Neural cell (in vitro differentiated cells): ENCODE data around the gene PTGR1. TPM values are rescaled to one million over a fixed set of nuclear protein-coding genes. Genes with fewer than 3 reads are reported as not detected.

Source experiments
- H2AFZ ChIP-seq: fragments of 200-600, 300-800 bp; sonication (generic), shearing (Covaris generic); 2 replicates; pipeline ENCODE4 v1.6.0; 2014; ENCODE audit warnings: low read depth, mild to moderate bottlenecking, antibody characterized with exemption, low read length, moderate library complexity
- H3F3A ChIP-seq: fragments of 200-600 bp; shearing (Covaris generic); 2 replicates; pipeline ENCODE4 v1.6.1; 2016; ENCODE audit warnings: mild to moderate bottlenecking, moderate library complexity, mixed read lengths, antibody characterized with exemption, low read length; ENCODE audit not compliant: insufficient read depth, poor library complexity, severe bottlenecking
- H3K27ac ChIP-seq: fragments of 200-600, 300-800 bp; sonication (generic), shearing (Covaris generic); 2 replicates; pipeline ENCODE4 v1.5.1; 2014; ENCODE audit warnings: mild to moderate bottlenecking, low read length, moderate library complexity
- H3K27me3 ChIP-seq: fragments of 300-800, 200-600 bp; sonication (generic), shearing (Covaris generic); 2 replicates; pipeline ENCODE4 v1.6.0; 2014; ENCODE audit warnings: mild to moderate bottlenecking, low read depth, low read length, moderate library complexity; ENCODE audit not compliant: insufficient read depth
- H3K36me3 ChIP-seq: fragments of 300-800, 200-600 bp; sonication (generic), shearing (Covaris generic); 2 replicates; pipeline ENCODE4 v1.5.1; 2014; ENCODE audit warnings: mild to moderate bottlenecking, antibody characterized with exemption, low read length, moderate library complexity; ENCODE audit not compliant: insufficient read depth
- H3K4me2 ChIP-seq: fragments of 300-800, 200-600 bp; sonication (generic), shearing (Covaris generic); 2 replicates; pipeline ENCODE4 v1.6.0; 2014; ENCODE audit warnings: mild to moderate bottlenecking, low read length
- H3K4me3 ChIP-seq: fragments of 300-800, 200-600 bp; sonication (generic), shearing (Covaris generic); 2 replicates; pipeline ENCODE4 v1.5.1; 2014; ENCODE audit warnings: mild to moderate bottlenecking, low read length, moderate library complexity
- H3K79me2 ChIP-seq: fragments of 200-600 bp; shearing (Covaris generic); replicated peaks from 2 replicates; pipeline ENCODE4 v1.6.0; 2014; ENCODE audit warnings: mild to moderate bottlenecking, low read length, moderate library complexity; ENCODE audit not compliant: insufficient read depth
- H3K9ac ChIP-seq: fragments of 300-800, 200-600 bp; sonication (generic), shearing (Covaris generic); 2 replicates; pipeline ENCODE4 v1.6.1; 2016; ENCODE audit warnings: mild to moderate bottlenecking, low read length, mixed read lengths
- H3K9me2 ChIP-seq: fragments of 200-600 bp; shearing (Covaris generic); 2 replicates; pipeline ENCODE4 v1.6.1; 2016; ENCODE audit warnings: mild to moderate bottlenecking, low read length, mixed read lengths; ENCODE audit not compliant: insufficient read depth
- H3K9me3 ChIP-seq: fragments of 200-600, 300-800 bp; sonication (generic), shearing (Covaris generic); 2 replicates; pipeline ENCODE4 v1.6.1; 2016; ENCODE audit warnings: mild to moderate bottlenecking, mixed run types, low read length, moderate library complexity, mixed read lengths
- H4K20me1 ChIP-seq: fragments of 200-600 bp; shearing (Covaris generic); 2 replicates; pipeline ENCODE4 v1.6.1; 2016; ENCODE audit warnings: mild to moderate bottlenecking, mixed run types; ENCODE audit not compliant: insufficient read depth
- EP300 ChIP-seq: fragments of 450-650 bp; conservative IDR thresholded peaks from 2 replicates; pipeline ENCODE4 v1.6.1; 2014; ENCODE audit warnings: antibody characterized with exemption, mild to moderate bottlenecking, moderate library complexity; ENCODE audit not compliant: poor library complexity, severe bottlenecking
- EZH2 ChIP-seq: fragments of 200-600, 300-800 bp; shearing (Covaris generic), sonication (generic); IDR thresholded peaks from 2 replicates; pipeline ENCODE4 v1.6.1; 2014; ENCODE audit warnings: antibody characterized with exemption, low read length, borderline replicate concordance, mild to moderate bottlenecking; ENCODE audit not compliant: insufficient read depth, poor library complexity, severe bottlenecking
- MXI1 ChIP-seq: fragments of 450-650 bp; conservative IDR thresholded peaks from 2 replicates; pipeline ENCODE4 v1.6.1; 2014; ENCODE audit warnings: antibody characterized with exemption, mild to moderate bottlenecking; ENCODE audit not compliant: poor library complexity, severe bottlenecking
- POLR2AphosphoS5 ChIP-seq: IDR thresholded peaks from 2 replicates; pipeline ENCODE4 v1.6.1; 2012
- RAD21 ChIP-seq: fragments of 450-650 bp; conservative IDR thresholded peaks from 2 replicates; pipeline ENCODE4 v1.6.1; 2014; ENCODE audit warnings: antibody characterized with exemption, mild to moderate bottlenecking, moderate library complexity
- SMC3 ChIP-seq: fragments of 450-650 bp; conservative IDR thresholded peaks from 2 replicates; pipeline ENCODE4 v1.6.1; 2014; ENCODE audit warnings: antibody characterized with exemption, mild to moderate bottlenecking, moderate library complexity; ENCODE audit not compliant: poor library complexity
- TAF1 ChIP-seq: IDR thresholded peaks from 2 replicates; pipeline ENCODE4 v1.6.1; 2012; ENCODE audit warnings: low read depth
- polyA plus RNA-seq: library from polyadenylated mRNA; depleted of rRNA; stranded (reverse); fragments of >200 nt; gene quantifications from 2 replicates; pipeline ENCODE4 v1.2.3, GENCODE V29; 2014
- TF ChIP-seq, protein P1 (sequence below): fragments of 450-650 bp; IDR thresholded peaks from 2 replicates; pipeline ENCODE4 v1.5.1; 2014; ENCODE audit warnings: antibody characterized with exemption, mild to moderate bottlenecking, moderate library complexity; ENCODE audit not compliant: poor library complexity, severe bottlenecking
- TF ChIP-seq, protein P2 (sequence below): IDR thresholded peaks from 2 replicates; pipeline ENCODE4 v1.6.1; 2012; ENCODE audit warnings: borderline replicate concordance

Gene PTGR1
- polyA plus RNA-seq, 1 donor from 2014 or later = 6.6 TPM

DNA sequence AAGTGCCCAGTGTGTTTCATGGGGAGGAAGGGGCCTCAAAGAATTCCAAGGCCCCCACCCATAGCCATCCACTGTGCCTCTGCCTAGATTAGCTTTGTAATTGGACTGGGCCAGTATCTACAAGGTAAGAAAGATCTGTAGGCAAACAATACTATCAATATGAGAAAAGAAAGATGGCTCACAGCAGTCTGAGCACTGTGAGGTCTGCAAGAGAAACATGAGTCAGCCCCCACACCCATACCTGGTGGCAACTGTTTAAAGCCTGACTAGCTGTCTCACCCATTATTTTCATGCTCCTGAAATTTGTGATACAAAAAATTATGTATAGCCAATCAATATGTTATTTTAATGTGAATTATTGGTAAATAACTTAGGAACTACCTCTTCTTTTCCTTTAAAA lies 84.5 kb downstream of the PTGR1 start:
- H3K9me3 ChIP-seq = no peaks in the 10 kb centered on the region
- no peak overlapping the region for H3K4me3 ChIP-seq
- H3K4me2 ChIP-seq = no peak overlapping the region
- no peaks in the 10 kb centered on the region for H4K20me1 ChIP-seq
- H3K36me3 ChIP-seq = no peaks in the 10 kb centered on the region
- H3K27ac ChIP-seq = no peak overlapping the region
- no peaks in the 10 kb centered on the region for H3K27me3 ChIP-seq
- no peaks in the 10 kb centered on the region for H3F3A ChIP-seq
- no peaks in the 10 kb centered on the region for H3K9me2 ChIP-seq
- H2AFZ ChIP-seq = no peak overlapping the region
- TF ChIP-seq EZH2 = no peak
- no peak for TF ChIP-seq SMC3
- TF ChIP-seq MXI1 = no peak
- TF ChIP-seq, protein P1, sequence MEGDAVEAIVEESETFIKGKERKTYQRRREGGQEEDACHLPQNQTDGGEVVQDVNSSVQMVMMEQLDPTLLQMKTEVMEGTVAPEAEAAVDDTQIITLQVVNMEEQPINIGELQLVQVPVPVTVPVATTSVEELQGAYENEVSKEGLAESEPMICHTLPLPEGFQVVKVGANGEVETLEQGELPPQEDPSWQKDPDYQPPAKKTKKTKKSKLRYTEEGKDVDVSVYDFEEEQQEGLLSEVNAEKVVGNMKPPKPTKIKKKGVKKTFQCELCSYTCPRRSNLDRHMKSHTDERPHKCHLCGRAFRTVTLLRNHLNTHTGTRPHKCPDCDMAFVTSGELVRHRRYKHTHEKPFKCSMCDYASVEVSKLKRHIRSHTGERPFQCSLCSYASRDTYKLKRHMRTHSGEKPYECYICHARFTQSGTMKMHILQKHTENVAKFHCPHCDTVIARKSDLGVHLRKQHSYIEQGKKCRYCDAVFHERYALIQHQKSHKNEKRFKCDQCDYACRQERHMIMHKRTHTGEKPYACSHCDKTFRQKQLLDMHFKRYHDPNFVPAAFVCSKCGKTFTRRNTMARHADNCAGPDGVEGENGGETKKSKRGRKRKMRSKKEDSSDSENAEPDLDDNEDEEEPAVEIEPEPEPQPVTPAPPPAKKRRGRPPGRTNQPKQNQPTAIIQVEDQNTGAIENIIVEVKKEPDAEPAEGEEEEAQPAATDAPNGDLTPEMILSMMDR = no peak
- no peak for TF ChIP-seq RAD21
- TF ChIP-seq, protein P2, sequence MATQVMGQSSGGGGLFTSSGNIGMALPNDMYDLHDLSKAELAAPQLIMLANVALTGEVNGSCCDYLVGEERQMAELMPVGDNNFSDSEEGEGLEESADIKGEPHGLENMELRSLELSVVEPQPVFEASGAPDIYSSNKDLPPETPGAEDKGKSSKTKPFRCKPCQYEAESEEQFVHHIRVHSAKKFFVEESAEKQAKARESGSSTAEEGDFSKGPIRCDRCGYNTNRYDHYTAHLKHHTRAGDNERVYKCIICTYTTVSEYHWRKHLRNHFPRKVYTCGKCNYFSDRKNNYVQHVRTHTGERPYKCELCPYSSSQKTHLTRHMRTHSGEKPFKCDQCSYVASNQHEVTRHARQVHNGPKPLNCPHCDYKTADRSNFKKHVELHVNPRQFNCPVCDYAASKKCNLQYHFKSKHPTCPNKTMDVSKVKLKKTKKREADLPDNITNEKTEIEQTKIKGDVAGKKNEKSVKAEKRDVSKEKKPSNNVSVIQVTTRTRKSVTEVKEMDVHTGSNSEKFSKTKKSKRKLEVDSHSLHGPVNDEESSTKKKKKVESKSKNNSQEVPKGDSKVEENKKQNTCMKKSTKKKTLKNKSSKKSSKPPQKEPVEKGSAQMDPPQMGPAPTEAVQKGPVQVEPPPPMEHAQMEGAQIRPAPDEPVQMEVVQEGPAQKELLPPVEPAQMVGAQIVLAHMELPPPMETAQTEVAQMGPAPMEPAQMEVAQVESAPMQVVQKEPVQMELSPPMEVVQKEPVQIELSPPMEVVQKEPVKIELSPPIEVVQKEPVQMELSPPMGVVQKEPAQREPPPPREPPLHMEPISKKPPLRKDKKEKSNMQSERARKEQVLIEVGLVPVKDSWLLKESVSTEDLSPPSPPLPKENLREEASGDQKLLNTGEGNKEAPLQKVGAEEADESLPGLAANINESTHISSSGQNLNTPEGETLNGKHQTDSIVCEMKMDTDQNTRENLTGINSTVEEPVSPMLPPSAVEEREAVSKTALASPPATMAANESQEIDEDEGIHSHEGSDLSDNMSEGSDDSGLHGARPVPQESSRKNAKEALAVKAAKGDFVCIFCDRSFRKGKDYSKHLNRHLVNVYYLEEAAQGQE = no peak
- no peak for TF ChIP-seq TAF1
- no peak for TF ChIP-seq POLR2AphosphoS5
- TF ChIP-seq EP300 = no peak
- no peak overlapping the region for H3K9ac ChIP-seq
- H3K79me2 ChIP-seq = no peaks in the 10 kb centered on the region

Other genes with a start within 250 kb of the PTGR1 start
- 34.7 and 42.6 TPM in 2 replicates for gene ECPAS, start 115.3 kb downstream of the PTGR1 start, polyA plus RNA-seq
- gene ZNF483, start 74.5 kb downstream of the PTGR1 start, polyA plus RNA-seq = 2.9 and 4.2 TPM in 2 replicates
- 16.8 and 20.0 TPM in 2 replicates for gene DNAJC25, start 31.7 kb upstream of the PTGR1 start, polyA plus RNA-seq
- 66.1 and 69.6 TPM in 2 replicates for gene GNG10, start 62.0 kb upstream of the PTGR1 start, polyA plus RNA-seq
- gene SHOC1, start 195.3 kb upstream of the PTGR1 start, polyA plus RNA-seq = not detected in 2 replicates